A673 (cell line): ENCODE data around the gene SCD5.

Source experiments
- EZH2 ChIP-seq: fragments of 200-600 bp; sonication (generic); IDR thresholded peaks from 2 replicates; pipeline ENCODE4 v1.6.1; 2017; ENCODE audit warnings: borderline replicate concordance, low read depth, mild to moderate bottlenecking, mixed read lengths, antibody characterized with exemption, low read length; ENCODE audit not compliant: poor library complexity, severe bottlenecking
- TF ChIP-seq, protein P1 (sequence below): fragments of 300-800, 200-600 bp; sonication (generic); conservative IDR thresholded peaks from 2 replicates; pipeline ENCODE4 v1.5.1; 2017; ENCODE audit warnings: low read depth, mild to moderate bottlenecking, antibody characterized with exemption, low read length, moderate library complexity, mixed read lengths

DNA sequence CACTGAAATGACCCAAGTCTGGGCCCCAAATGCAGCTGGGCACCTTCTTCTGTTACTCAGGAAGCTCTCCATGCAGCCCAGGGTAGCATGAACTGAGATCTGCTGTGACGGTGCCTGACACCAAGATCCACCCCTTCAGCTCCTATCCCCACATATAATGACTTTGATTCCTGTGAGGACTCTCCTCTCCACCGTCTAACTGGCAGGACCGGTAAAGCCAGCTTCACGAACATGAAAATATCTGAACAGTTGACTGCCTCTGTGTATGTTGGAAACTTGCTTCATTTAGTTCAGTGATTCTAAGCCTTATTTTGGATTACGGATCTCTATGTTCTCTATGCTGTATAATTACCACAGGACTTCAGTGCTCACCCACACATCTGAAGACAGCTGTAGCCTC lies 121.3 kb downstream of the SCD5 start:
- TF ChIP-seq, protein P1, sequence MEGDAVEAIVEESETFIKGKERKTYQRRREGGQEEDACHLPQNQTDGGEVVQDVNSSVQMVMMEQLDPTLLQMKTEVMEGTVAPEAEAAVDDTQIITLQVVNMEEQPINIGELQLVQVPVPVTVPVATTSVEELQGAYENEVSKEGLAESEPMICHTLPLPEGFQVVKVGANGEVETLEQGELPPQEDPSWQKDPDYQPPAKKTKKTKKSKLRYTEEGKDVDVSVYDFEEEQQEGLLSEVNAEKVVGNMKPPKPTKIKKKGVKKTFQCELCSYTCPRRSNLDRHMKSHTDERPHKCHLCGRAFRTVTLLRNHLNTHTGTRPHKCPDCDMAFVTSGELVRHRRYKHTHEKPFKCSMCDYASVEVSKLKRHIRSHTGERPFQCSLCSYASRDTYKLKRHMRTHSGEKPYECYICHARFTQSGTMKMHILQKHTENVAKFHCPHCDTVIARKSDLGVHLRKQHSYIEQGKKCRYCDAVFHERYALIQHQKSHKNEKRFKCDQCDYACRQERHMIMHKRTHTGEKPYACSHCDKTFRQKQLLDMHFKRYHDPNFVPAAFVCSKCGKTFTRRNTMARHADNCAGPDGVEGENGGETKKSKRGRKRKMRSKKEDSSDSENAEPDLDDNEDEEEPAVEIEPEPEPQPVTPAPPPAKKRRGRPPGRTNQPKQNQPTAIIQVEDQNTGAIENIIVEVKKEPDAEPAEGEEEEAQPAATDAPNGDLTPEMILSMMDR: no peak
- no peak for TF ChIP-seq EZH2
